H1 (cell line): ENCODE measurements around the gene PKP3. TPM values are rescaled to one million over a fixed set of nuclear protein-coding genes. Genes with fewer than 3 reads are reported as not detected.

Experiments
- CTCF ChIA-PET: fragments of 300-600 bp; sonication (Branson Sonifier 250); formaldehyde crosslinking; loops from one replicate; lab custom pipeline; 2021; ENCODE audit not compliant: partially characterized antibody; lab: Charles Lee
- POLR2A ChIA-PET: fragments of 300-600 bp; sonication (Branson Sonifier 250); formaldehyde crosslinking; loops from one replicate; lab custom pipeline; 2021; ENCODE audit warnings: inconsistent platforms; ENCODE audit not compliant: partially characterized antibody; lab: Charles Lee
- DNase-seq, 2 experiments: peaks; one replicate each; pipeline versions ENCODE4 v3.0.0 to v3.0.0-alpha.2; 2010 to 2022; ENCODE audit warnings: low spot score in 2 of 2, low read depth in 1 of 2, mixed read lengths in 1 of 2
- FAIRE-seq: peaks from 2 replicates; lab custom pipeline; 2011; peaks lifted over from hg19 to GRCh38; lab: Jason Lieb, UNC
- H2AFZ ChIP-seq: 2 replicates; pipeline ENCODE4 v1.8.1; 2012; ENCODE audit warnings: low read length, inconsistent platforms
- H2AK5ac ChIP-seq: 2 replicates; pipeline ENCODE4 v1.6.1; 2013; ENCODE audit warnings: low read depth, low read length
- H2BK120ac ChIP-seq: replicated peaks from 2 replicates; pipeline ENCODE3; 2013; ENCODE audit warnings: low read depth, low read length, inconsistent platforms
- H2BK12ac ChIP-seq: 2 replicates; pipeline ENCODE4 v1.6.1; 2013; ENCODE audit warnings: low read depth, low read length
- H2BK15ac ChIP-seq: 2 replicates; pipeline ENCODE4 v1.6.1; 2013; ENCODE audit warnings: low read length
- H2BK20ac ChIP-seq: 2 replicates; pipeline ENCODE4 v1.6.1; 2013; ENCODE audit warnings: low read length
- H2BK5ac ChIP-seq: 2 replicates; pipeline ENCODE4 v1.6.1; 2013; ENCODE audit warnings: low read depth, low read length
- H3K14ac ChIP-seq: 2 replicates; pipeline ENCODE4 v1.6.1; 2013; ENCODE audit warnings: inconsistent platforms; ENCODE audit not compliant: insufficient read length
- H3K18ac ChIP-seq: 2 replicates; pipeline ENCODE4 v1.6.1; 2013; ENCODE audit warnings: low read length; ENCODE audit errors: extremely low read depth
- H3K23ac ChIP-seq: 2 replicates; pipeline ENCODE4 v1.6.1; 2013; ENCODE audit warnings: inconsistent platforms; ENCODE audit not compliant: insufficient read length
- H3K23me2 ChIP-seq: 2 replicates; pipeline ENCODE4 v1.6.1; 2013; ENCODE audit warnings: low read depth, low read length
- H3K27ac ChIP-seq: 2 replicates; pipeline ENCODE4 v1.6.1; 2011; ENCODE audit warnings: low read depth, low read length, inconsistent platforms
- H3K27me3 ChIP-seq, 4 experiments: replicated peaks in 1 of 4; 1 replicate in 1 of 4; 2 replicates in 3 of 4; pipeline versions ENCODE4 v1.6.1 to v1.8.1; 2011 to 2013; ENCODE audit warnings: low read length in 3 of 4, mild to moderate bottlenecking in 3 of 4, inconsistent platforms in 2 of 4, mixed read lengths in 2 of 4, moderate library complexity in 1 of 4; ENCODE audit not compliant: control insufficient read depth in 3 of 4, insufficient read depth in 3 of 4; ENCODE audit errors: extremely low read depth in 1 of 4
- H3K36me3 ChIP-seq, 4 experiments: 2 replicates each; pipeline versions ENCODE4 v1.6.1 to v1.8.1; 2011 to 2013; ENCODE audit warnings: mild to moderate bottlenecking in 4 of 4, low read length in 3 of 4, moderate library complexity in 2 of 4, control low read depth in 1 of 4, inconsistent platforms in 1 of 4; ENCODE audit not compliant: insufficient read depth in 4 of 4, control insufficient read depth in 2 of 4
- H3K4ac ChIP-seq: replicated peaks from 2 replicates; pipeline ENCODE3; 2013; ENCODE audit warnings: low read length, low read depth, mixed read lengths, inconsistent platforms; ENCODE audit not compliant: insufficient read length
- H3K4me1 ChIP-seq, 4 experiments: replicated peaks in 1 of 4; 1 replicate in 1 of 4; 2 replicates in 3 of 4; pipeline versions ENCODE4 v1.6.1 to v1.8.1; 2011 to 2013; ENCODE audit warnings: low read length in 3 of 4, inconsistent platforms in 2 of 4, mixed read lengths in 1 of 4; ENCODE audit not compliant: insufficient read depth in 4 of 4, control insufficient read depth in 3 of 4
- H3K4me2 ChIP-seq, 2 experiments: 2 replicates each; pipeline versions ENCODE4 v1.6.1 to v1.8.1; 2011 to 2013; ENCODE audit warnings: low read depth in 2 of 2, low read length in 2 of 2, control low read depth in 1 of 2, inconsistent platforms in 1 of 2, mild to moderate bottlenecking in 1 of 2; ENCODE audit not compliant: insufficient read depth in 1 of 2
- H3K4me3 ChIP-seq, 4 experiments: fragments of 200-600, 300-600 bp in 1 of 4; sonication (generic), shearing (Covaris generic), sonication (Bioruptor Twin) in 1 of 4; 2 replicates each; pipeline versions ENCODE4 v1.5.1 to v1.8.1; 2011 to 2016; ENCODE audit warnings: low read length in 4 of 4, low read depth in 3 of 4, control low read depth in 2 of 4, inconsistent platforms in 2 of 4, mild to moderate bottlenecking in 2 of 4, mixed read lengths in 1 of 4, moderate library complexity in 1 of 4; ENCODE audit not compliant: insufficient read depth in 2 of 4; ENCODE audit errors: extremely low read depth in 1 of 4
- H3K56ac ChIP-seq: replicated peaks from 2 replicates; pipeline ENCODE3; 2013; ENCODE audit warnings: low read depth, mild to moderate bottlenecking, mixed read lengths, low read length, inconsistent platforms; ENCODE audit not compliant: insufficient read length
- H3K79me1 ChIP-seq: 2 replicates; pipeline ENCODE4 v1.6.1; 2013; ENCODE audit warnings: low read depth, low read length, control low read depth
- H3K79me2 ChIP-seq, 2 experiments: 2 replicates each; pipeline versions ENCODE4 v1.6.1 to v1.8.1; 2012 to 2013; ENCODE audit warnings: low read length in 2 of 2, mild to moderate bottlenecking in 2 of 2, inconsistent platforms in 1 of 2; ENCODE audit not compliant: insufficient read depth in 2 of 2, control insufficient read depth in 1 of 2
- H3K9ac ChIP-seq, 4 experiments: replicated peaks in 1 of 4; 1 replicate in 1 of 4; 2 replicates in 3 of 4; pipeline versions ENCODE4 v1.6.1 to v1.8.1; 2011 to 2013; ENCODE audit warnings: low read depth in 3 of 4, low read length in 3 of 4, control low read depth in 2 of 4, mild to moderate bottlenecking in 2 of 4, moderate library complexity in 2 of 4, inconsistent platforms in 1 of 4; ENCODE audit errors: extremely low read depth in 1 of 4
- H3K9me3 ChIP-seq, 2 experiments: 2 replicates each; pipeline versions ENCODE4 v1.6.1 to v1.8.1; 2012 to 2013; ENCODE audit warnings: mild to moderate bottlenecking in 2 of 2, moderate library complexity in 2 of 2, control low read depth in 1 of 2, inconsistent platforms in 1 of 2, low read depth in 1 of 2, low read length in 1 of 2, mixed read lengths in 1 of 2; ENCODE audit not compliant: insufficient read depth in 2 of 2
- H4K20me1 ChIP-seq, 2 experiments: replicated peaks in 1 of 2; 2 replicates each; pipeline versions ENCODE3 to v1.8.1; 2011 to 2013; ENCODE audit warnings: inconsistent platforms in 2 of 2, low read length in 2 of 2, mild to moderate bottlenecking in 1 of 2; ENCODE audit not compliant: insufficient read depth in 2 of 2, control insufficient read depth in 1 of 2
- H4K5ac ChIP-seq: 2 replicates; pipeline ENCODE4 v1.6.1; 2013; ENCODE audit warnings: low read length, low read depth, mixed read lengths, inconsistent platforms; ENCODE audit not compliant: insufficient read length
- H4K8ac ChIP-seq: 2 replicates; pipeline ENCODE4 v1.8.0; 2013; ENCODE audit warnings: mild to moderate bottlenecking, moderate library complexity, low read length, inconsistent platforms; ENCODE audit not compliant: insufficient read depth; ENCODE audit errors: extremely low read depth
- H4K91ac ChIP-seq: replicated peaks from 2 replicates; pipeline ENCODE3; 2013; ENCODE audit warnings: low read length, mixed read lengths, inconsistent platforms; ENCODE audit not compliant: insufficient read length
- ATF2 ChIP-seq: IDR thresholded peaks from 2 replicates; pipeline ENCODE4 v1.6.1; 2012; ENCODE audit warnings: low read length, inconsistent platforms
- FOSL1 ChIP-seq: IDR thresholded peaks from 2 replicates; pipeline ENCODE4 v1.6.1; 2011; ENCODE audit warnings: mild to moderate bottlenecking, low read depth, low read length, moderate library complexity; ENCODE audit not compliant: insufficient read depth
- HDAC2 ChIP-seq, 2 experiments: fragments of 300-600 bp in 1 of 2; sonication (generic) in 1 of 2; IDR thresholded peaks; 2 replicates each; pipeline ENCODE4 v1.6.1; 2011 to 2012; ENCODE audit warnings: low read depth in 2 of 2, low read length in 2 of 2, mild to moderate bottlenecking in 2 of 2, moderate library complexity in 2 of 2, borderline replicate concordance in 1 of 2, inconsistent platforms in 1 of 2
- KDM1A ChIP-seq: fragments of 200-600, 300-600 bp; sonication (generic); IDR thresholded peaks from 2 replicates; pipeline ENCODE4 v1.7.1; 2016; ENCODE audit warnings: mild to moderate bottlenecking, low read length, borderline replicate concordance
- NANOG ChIP-seq: IDR thresholded peaks from 2 replicates; pipeline ENCODE4 v1.6.1; 2011; ENCODE audit warnings: low read length, low read depth, mild to moderate bottlenecking, inconsistent platforms; ENCODE audit not compliant: insufficient read depth, poor library complexity, severe bottlenecking
- POLR2A ChIP-seq, 2 experiments: IDR thresholded peaks; 1 replicate in 1 of 2; 2 replicates in 1 of 2; pipeline ENCODE4 v1.6.1; 2011; ENCODE audit warnings: low read depth in 2 of 2, low read length in 2 of 2, mild to moderate bottlenecking in 2 of 2; ENCODE audit errors: control extremely low read depth in 1 of 2
- SP1 ChIP-seq: IDR thresholded peaks from 2 replicates; pipeline ENCODE4 v1.6.1; 2011; ENCODE audit warnings: low read depth, low read length
- SP2 ChIP-seq: IDR thresholded peaks from 2 replicates; pipeline ENCODE4 v1.6.1; 2012; ENCODE audit warnings: mild to moderate bottlenecking, low read length, inconsistent platforms
- WGBS, 2 experiments: shearing (Covaris generic) in 1 of 2; methylation state at CpG; one replicate each; pipeline versions ENCODE4 v1.1.6 to v1.1.7; 2013 to 2015; ENCODE audit warnings: low lambda C conversion rate in 2 of 2, mixed read lengths in 2 of 2, inconsistent platforms in 1 of 2, low coverage in 1 of 2, missing lambda C conversion rate in 1 of 2; ENCODE audit not compliant: insufficient replicate concordance in 2 of 2, insufficient coverage in 1 of 2, insufficient read length in 1 of 2; ENCODE audit errors: extremely low coverage in 1 of 2, missing lambda C conversion rate in 1 of 2; 5-methylcytosine and 5-hydroxymethylcytosine counted together
- polyA plus RNA-seq, 7 experiments: library from polyadenylated mRNA; depleted of rRNA in 3 of 7; stranded (reverse) in 5 of 7; unstranded in 2 of 7; fragments of >200 nt in 5 of 7; fragments of 200-250 nt in 2 of 7; gene quantifications; 1 replicate in 5 of 7; 2 replicates in 1 of 7; 4 replicates in 1 of 7; pipeline versions ENCODE4 v1.2.1 to v1.2.3, GENCODE V29; 2011 to 2013; ENCODE audit warnings: missing spikeins in 2 of 7, mixed read lengths in 2 of 7
- total RNA-seq: library from RNA; stranded (reverse); fragmentation: NEBNext Ultra II Directional; extraction: Animal tissue kit (Norgen Biotek cat#: 25700); gene quantifications from 2 replicates; pipeline ENCODE4 v1.2.1, GENCODE V29; 2021

Gene PKP3
- total and polyA plus RNA-seq, 2 of the 8 experiments (the other 6 are each of a cell fraction or from before 2014, with no cell fraction given) = 16.7 to 28.7 TPM

- H3K56ac ChIP-seq = no peak within 1 kb of the TSS
- no peak for TF ChIP-seq FOSL1
- TF ChIP-seq SP1 = no peak
- no peak for TF ChIP-seq NANOG
- no peak for TF ChIP-seq SP2
- TF ChIP-seq ATF2 = no peak
- no peak for TF ChIP-seq HDAC2 (IDR thresholded peaks at IDR 0.05; ENCODE audit: borderline replicate concordance in 1 of 2, low read depth in 2 of 2, low read length in 2 of 2)
- peak in 1 of 2 experiments; percentile 50; a peak in 1 of 3 replicates for TF ChIP-seq POLR2A (IDR thresholded peaks at IDR 0.05; ENCODE audit: control extremely low read depth in 1 of 2, low read depth in 2 of 2, low read length in 2 of 2)
- TF ChIP-seq KDM1A = no peak
Measured at GRCh38 chr11:441418-442274, 47.6 kb downstream of the PKP3 start, which contains the start of gene ANO9. Gene ANO9 (minus strand): TSS chr11:442011. CDS start chr11:441926, 85 bp downstream.

More at GRCh38 chr11:441418-442274, 47.6 kb downstream of the PKP3 start, which contains the start of gene ANO9:
- peak within 1 kb of the TSS; percentile 84 for H4K91ac ChIP-seq
- H4K8ac ChIP-seq = peak within 1 kb of the TSS; percentile 66; the same call in 1 of the 2 replicates
- no peak within 1 kb of the TSS for H3K23ac ChIP-seq
- H3K4me1 ChIP-seq = peaks cover 0 to 18% (median 7%) of the 10 kb centered on the region in 4 experiments; a peak in 5 of 7 replicates
- no peak within 1 kb of the TSS for H3K9ac ChIP-seq
- H4K20me1 ChIP-seq = no peaks in the 10 kb centered on the region
- no peaks in the 10 kb centered on the region for H3K27me3 ChIP-seq
- 0 out of 8 replicates have a peak, but pooled peaks cover 0 to 2% (median 0%) of the 10 kb centered on the region in 4 experiments for H3K36me3 ChIP-seq
- POLR2A ChIA-PET = interaction anchor here (1.2 to 3.6 kb wide), 4 partner anchors 8 to 34 kb away, joined by 3 to 21 read pairs (median 8); partner anchors contain the start of gene PTDSS2
- 0 out of 2 replicates have a peak within 1 kb of the TSS, but pooled peaks have one; percentile 92 for H2BK15ac ChIP-seq
- 36% methylated on average over 21 of the region's 35 CpGs; no CpG with 5 or more reads in 1 of the 2 experiments for WGBS, 2 experiments
- H3K27ac ChIP-seq = no peak within 1 kb of the TSS
- peak within 1 kb of the TSS; percentile 53; the same call in 1 of the 2 replicates for H2AK5ac ChIP-seq
- H3K14ac ChIP-seq = no peak within 1 kb of the TSS
- H2BK120ac ChIP-seq = peak within 1 kb of the TSS; percentile 72
- H3K79me1 ChIP-seq = no peaks in the 10 kb centered on the region
- CTCF ChIA-PET = interaction anchor here (0.6 to 2.1 kb wide), 13 partner anchors 9 to 220 kb away, joined by 3 to 5 read pairs (median 3); no protein-coding TSS in a partner anchor
- H4K5ac ChIP-seq = peak within 1 kb of the TSS; percentile 5
- H3K23me2 ChIP-seq = peaks cover 2% of the 10 kb centered on the region; the same call in 1 of the 2 replicates
- peak in 1 of 2 experiments; percentile 77 for DNase-seq
- peaks cover 6 to 10% of the 10 kb centered on the region in 2 experiments; a peak in 3 of 4 replicates for H3K9me3 ChIP-seq
- H3K4me2 ChIP-seq = peak within 1 kb of the TSS; percentile 39 to 66; a peak in 3 of 4 replicates
- peak within 1 kb of the TSS; percentile 60; the same call in 1 of the 2 replicates for H2BK5ac ChIP-seq
- peak within 1 kb of the TSS; percentile 78 for H3K18ac ChIP-seq
- H3K4me3 ChIP-seq = peak within 1 kb of the TSS; percentile 8 to 63 (median 38); a peak in 7 of 8 replicates
- H2BK12ac ChIP-seq = peak within 1 kb of the TSS; percentile 94; the same call in 1 of the 2 replicates
- peak within 1 kb of the TSS; percentile 66 for H3K4ac ChIP-seq
- H3K79me2 ChIP-seq = no peaks in the 10 kb centered on the region
- no peak within 1 kb of the TSS; the same call in 1 of the 2 replicates for H2AFZ ChIP-seq
- FAIRE-seq = no peak
- H2BK20ac ChIP-seq = 0 out of 2 replicates have a peak within 1 kb of the TSS, but pooled peaks have one; percentile 48
